H9 (cell line): ENCODE measurements around the gene RAB3B. TPM values are rescaled to one million over a fixed set of nuclear protein-coding genes. Genes with fewer than 3 reads are reported as not detected.
A peak's percentile ranks its signal among the peaks of the same experiment; 100 is the strongest.
"Not testable (repeated sequence)": the region's sequence is repeated elsewhere in the genome, so short reads cannot be mapped to it uniquely, and the experiment has no call there.

Experiments used
- DNase-seq: peaks from one replicate; pipeline ENCODE4 v3.0.0-alpha.2; 2017
- H2AFZ ChIP-seq: one replicate; pipeline ENCODE4 v1.6.1; 2013; ENCODE audit warnings: mild to moderate bottlenecking, low read length, control low read depth, moderate library complexity
- H2AK5ac ChIP-seq: 2 replicates; pipeline ENCODE4 v1.6.1; 2013; ENCODE audit warnings: low read length, control low read depth, mixed read lengths; ENCODE audit not compliant: insufficient read length
- H2BK120ac ChIP-seq: one replicate; pipeline ENCODE4 v1.6.1; 2013; ENCODE audit warnings: low read depth, mild to moderate bottlenecking, low read length, control low read depth, inconsistent platforms; ENCODE audit not compliant: poor library complexity, severe bottlenecking
- H2BK12ac ChIP-seq: 2 replicates; pipeline ENCODE4 v1.6.1; 2013; ENCODE audit warnings: low read length, control low read depth, mixed read lengths, low read depth; ENCODE audit not compliant: insufficient read length
- H2BK15ac ChIP-seq: 2 replicates; pipeline ENCODE4 v1.6.1; 2013; ENCODE audit warnings: low read depth, low read length, control low read depth
- H2BK20ac ChIP-seq: one replicate; pipeline ENCODE4 v1.6.1; 2013; ENCODE audit warnings: low read depth, mild to moderate bottlenecking, low read length, control low read depth, inconsistent platforms; ENCODE audit not compliant: poor library complexity, severe bottlenecking
- H2BK5ac ChIP-seq: 2 replicates; pipeline ENCODE4 v1.6.1; 2013; ENCODE audit warnings: low read length, control low read depth, mixed read lengths; ENCODE audit not compliant: insufficient read length
- H3K14ac ChIP-seq: 2 replicates; pipeline ENCODE4 v1.6.1; 2013; ENCODE audit warnings: low read length, control low read depth; ENCODE audit not compliant: insufficient read depth
- H3K18ac ChIP-seq: 2 replicates; pipeline ENCODE4 v1.6.1; 2013; ENCODE audit warnings: low read depth, mild to moderate bottlenecking, mixed read lengths, low read length, control low read depth; ENCODE audit not compliant: insufficient read length
- H3K23ac ChIP-seq: 2 replicates; pipeline ENCODE4 v1.6.1; 2013; ENCODE audit warnings: low read length, control low read depth, mixed read lengths, low read depth; ENCODE audit not compliant: insufficient read length
- H3K23me2 ChIP-seq: 2 replicates; pipeline ENCODE4 v1.6.1; 2013; ENCODE audit warnings: low read depth, mild to moderate bottlenecking, mixed read lengths, low read length, control low read depth; ENCODE audit not compliant: insufficient read length, poor library complexity, severe bottlenecking
- H3K27ac ChIP-seq: 2 replicates; pipeline ENCODE4 v1.5.1; 2013; ENCODE audit warnings: low read length, control low read depth, mixed read lengths, low read depth; ENCODE audit not compliant: insufficient read length
- H3K27me3 ChIP-seq: 2 replicates; pipeline ENCODE4 v1.6.1; 2013; ENCODE audit warnings: low read length, control low read depth, inconsistent platforms; ENCODE audit not compliant: insufficient read depth
- H3K4ac ChIP-seq: 2 replicates; pipeline ENCODE4 v1.6.1; 2013; ENCODE audit warnings: low read depth, mild to moderate bottlenecking, control low read depth, inconsistent platforms, low read length, moderate library complexity
- H3K4me1 ChIP-seq: 2 replicates; pipeline ENCODE4 v1.6.1; 2013; ENCODE audit warnings: low read length, control low read depth, inconsistent platforms; ENCODE audit not compliant: insufficient read depth
- H3K4me2 ChIP-seq: 2 replicates; pipeline ENCODE4 v1.6.1; 2013; ENCODE audit warnings: low read length, control low read depth, mixed read lengths; ENCODE audit not compliant: insufficient read length, insufficient read depth
- H3K56ac ChIP-seq: 2 replicates; pipeline ENCODE4 v1.6.1; 2013; ENCODE audit warnings: low read depth, mild to moderate bottlenecking, mixed read lengths, low read length, control low read depth; ENCODE audit not compliant: insufficient read length
- H3K79me1 ChIP-seq: 2 replicates; pipeline ENCODE4 v1.6.1; 2013; ENCODE audit warnings: low read depth, mild to moderate bottlenecking, moderate library complexity, low read length, control low read depth, inconsistent platforms; ENCODE audit not compliant: insufficient read depth, poor library complexity, severe bottlenecking
- H3K79me2 ChIP-seq: 2 replicates; pipeline ENCODE4 v1.6.1; 2013; ENCODE audit warnings: low read length, control low read depth, inconsistent platforms; ENCODE audit not compliant: insufficient read depth
- H3K9ac ChIP-seq: 2 replicates; pipeline ENCODE4 v1.6.1; 2013; ENCODE audit warnings: low read length, control low read depth, mixed read lengths; ENCODE audit not compliant: insufficient read length; ENCODE audit errors: extremely low read depth
- H3K9me3 ChIP-seq: one replicate; pipeline ENCODE4 v1.6.1; 2013; ENCODE audit warnings: low read depth, low read length, inconsistent platforms; ENCODE audit not compliant: control insufficient read depth
- H3T11ph ChIP-seq: one replicate; pipeline ENCODE4 v1.6.1; 2013; ENCODE audit warnings: mild to moderate bottlenecking, low read length, control low read depth, inconsistent platforms
- H4K20me1 ChIP-seq: one replicate; pipeline ENCODE4 v1.6.1; 2013; ENCODE audit not compliant: control insufficient read depth, insufficient read length, insufficient read depth
- H4K5ac ChIP-seq: 2 replicates; pipeline ENCODE4 v1.6.1; 2013; ENCODE audit warnings: low read depth, mild to moderate bottlenecking, mixed read lengths, low read length, control low read depth; ENCODE audit not compliant: insufficient read length
- H4K8ac ChIP-seq: replicated peaks from 2 replicates; pipeline ENCODE4 v1.6.1; 2013; ENCODE audit warnings: low read length, control low read depth, mixed read lengths, low read depth; ENCODE audit not compliant: insufficient read length
- H4K91ac ChIP-seq: 2 replicates; pipeline ENCODE4 v1.6.1; 2013; ENCODE audit warnings: low read depth, mild to moderate bottlenecking, moderate library complexity, mixed read lengths, low read length, control low read depth; ENCODE audit not compliant: insufficient read length
- H3K27ac Mint-ChIP-seq, 3 experiments: 2 replicates in 2 of 3; 3 replicates in 1 of 3; pipeline ENCODE4 v1.8.0; 2020 to 2021; ENCODE audit warnings: mixed read lengths in 3 of 3, mild to moderate bottlenecking in 1 of 3, moderate library complexity in 1 of 3
- H3K27me3 Mint-ChIP-seq: 2 replicates; pipeline ENCODE4 v1.8.0; 2021; ENCODE audit warnings: low read depth, mild to moderate bottlenecking, moderate library complexity, mixed read lengths
- H3K36me3 Mint-ChIP-seq, 3 experiments: 2 replicates in 2 of 3; 3 replicates in 1 of 3; pipeline ENCODE4 v1.8.0; 2020 to 2021; ENCODE audit warnings: low read depth in 3 of 3, mixed read lengths in 3 of 3; ENCODE audit not compliant: insufficient read depth in 1 of 3
- H3K4me1 Mint-ChIP-seq, 2 experiments: 2 replicates each; pipeline ENCODE4 v1.8.0; 2020; ENCODE audit warnings: mixed read lengths in 2 of 2
- H3K4me3 Mint-ChIP-seq, 2 experiments: 2 replicates in 1 of 2; 3 replicates in 1 of 2; pipeline ENCODE4 v1.8.0; 2020 to 2021; ENCODE audit warnings: mild to moderate bottlenecking in 2 of 2, mixed read lengths in 2 of 2, moderate library complexity in 1 of 2
- H3K9me3 Mint-ChIP-seq, 2 experiments: 2 replicates in 1 of 2; 3 replicates in 1 of 2; pipeline ENCODE4 v1.8.0; 2020; ENCODE audit warnings: mild to moderate bottlenecking in 2 of 2, mixed read lengths in 2 of 2, moderate library complexity in 1 of 2
- CTCF ChIP-seq: fragments of 200-600 bp; sonication (generic); conservative IDR thresholded peaks from 3 replicates; pipeline ENCODE4 v1.8.0; 2021; ENCODE audit warnings: antibody characterized with exemption, mild to moderate bottlenecking
- WGBS: extraction: QIAGEN DNeasy Blood & Tissue Kit; methylation state at CpG from one replicate; pipeline ENCODE4 v1.1.7; 2013; ENCODE audit warnings: missing lambda C conversion rate, low lambda C conversion rate, mixed read lengths; ENCODE audit not compliant: insufficient read length; ENCODE audit errors: extremely low coverage; 5-methylcytosine and 5-hydroxymethylcytosine counted together
- total RNA-seq: library from RNA; stranded (reverse); gene quantifications from 2 replicates; pipeline ENCODE4 v1.2.1, GENCODE V29; 2021

The RAB3B gene
- total RNA-seq, 1 experiment from 2014 or later = 30.6 TPM

GRCh38 chr1:52032124-52032784 is 41.8 kb upstream of the RAB3B start:
- peaks cover 10% of the 10 kb centered on the region for H3K23me2 ChIP-seq
- peak overlapping the region; percentile 75 for H3K4me2 ChIP-seq
- peaks cover 2 to 41% (median 28%) of the 10 kb centered on the region in 3 experiments; a peak in 5 of 7 replicates for H3K36me3 Mint-ChIP-seq

GRCh38 chr1:52028839-52029238 is 38.3 kb upstream of the RAB3B start:
- H3T11ph ChIP-seq, H3K23me2 ChIP-seq, H3K79me2 ChIP-seq, H3K9me3 ChIP-seq, H4K20me1 ChIP-seq, H3K4me3 Mint-ChIP-seq, H3K14ac ChIP-seq, H4K91ac ChIP-seq, H3K27ac ChIP-seq, H4K5ac ChIP-seq, H3K79me1 ChIP-seq, H3K23ac ChIP-seq, H2BK15ac ChIP-seq, H3K27me3 ChIP-seq, H3K27ac Mint-ChIP-seq, H2BK120ac ChIP-seq, H3K4ac ChIP-seq, H2AK5ac ChIP-seq, H2BK12ac ChIP-seq, H3K4me2 ChIP-seq, H3K56ac ChIP-seq, H3K9me3 Mint-ChIP-seq, DNase-seq, H3K9ac ChIP-seq, H3K18ac ChIP-seq, H4K8ac ChIP-seq, H3K4me1 ChIP-seq, H2BK20ac ChIP-seq, H3K27me3 Mint-ChIP-seq, H2BK5ac ChIP-seq, H2AFZ ChIP-seq: not testable (repeated sequence)
- Mint-ChIP-seq H3K36me3 (peaks cover 10 to 54% (median 43%) of the 10 kb centered on the region in 3 experiments; a peak in 6 of 7 replicates), H3K4me1 (peaks cover 18 to 19% of the 10 kb centered on the region in 2 experiments)
- WGBS = no CpG with 5 or more reads among the region's 5 CpGs

More at GRCh38 chr1:52032124-52032784, 41.8 kb upstream of the RAB3B start:
- no peaks in the 10 kb centered on the region for H3K79me1 ChIP-seq
- H3K4me1 Mint-ChIP-seq = peaks cover 21 to 22% of the 10 kb centered on the region in 2 experiments
- H3K79me2 ChIP-seq = peaks cover 4% of the 10 kb centered on the region; the same call in 1 of the 2 replicates
- H3K9me3 Mint-ChIP-seq = no peaks in the 10 kb centered on the region
- peak overlapping the region; percentile 89 for H3K9ac ChIP-seq
- H4K91ac ChIP-seq = no peak overlapping the region
- peak overlapping the region; percentile 90 to 91 for H3K4me3 Mint-ChIP-seq
- DNase-seq = no peak
- no peak for TF ChIP-seq CTCF
- H2BK5ac ChIP-seq = no peak overlapping the region
- no peak overlapping the region for H3K4ac ChIP-seq
- H3K18ac ChIP-seq = no peak overlapping the region
- no peak overlapping the region for H3K27ac ChIP-seq
- no peak overlapping the region for H3K14ac ChIP-seq
- no peak overlapping the region for H4K5ac ChIP-seq
- H4K8ac ChIP-seq = no peak overlapping the region
- no peak overlapping the region for H2BK12ac ChIP-seq
- H3K9me3 ChIP-seq = no peaks in the 10 kb centered on the region
- no peak overlapping the region for H2AK5ac ChIP-seq
- H3K27me3 ChIP-seq = no peaks in the 10 kb centered on the region
- H3K56ac ChIP-seq = no peak overlapping the region
- H2BK15ac ChIP-seq = no peak overlapping the region
- no peak overlapping the region for H3T11ph ChIP-seq
- H3K4me1 ChIP-seq = peaks cover 2% of the 10 kb centered on the region; the same call in 1 of the 2 replicates
- H4K20me1 ChIP-seq = no peaks in the 10 kb centered on the region
- no peak overlapping the region for H2BK20ac ChIP-seq
- H3K23ac ChIP-seq = no peak overlapping the region
- H3K27me3 Mint-ChIP-seq = no peaks in the 10 kb centered on the region; the same call in 1 of the 2 replicates
- no peak overlapping the region for H2BK120ac ChIP-seq
- H2AFZ ChIP-seq = no peak overlapping the region
- WGBS = no CpG with 5 or more reads among the region's 5 CpGs
- H3K27ac Mint-ChIP-seq = peak overlapping the region in 1 of 3 experiments; percentile 96; a peak in 1 of 7 replicates
